Esophagus muscularis mucosa (tissue), 4 donors: ENCODE results near the gene SUPT3H. TPM values are rescaled to one million over a fixed set of nuclear protein-coding genes. Genes with fewer than 3 reads are reported as not detected.
"Not testable (repeated sequence)": the region's sequence is repeated elsewhere in the genome, so short reads cannot be mapped to it uniquely, and the experiment has no call there.

Source experiments
- DNase-seq: peaks from one replicate; pipeline ENCODE4 v3.0.0-alpha.2; 2017; ENCODE audit errors: extremely low spot score
- H3K27ac ChIP-seq, 4 donors: fragments of 200-600 bp; sonication (generic); replicated peaks in 1 of 4; 1 replicate in 3 of 4; 2 replicates in 1 of 4; pipeline ENCODE4 v1.5.1; 2016 to 2019; ENCODE audit warnings: mild to moderate bottlenecking in 1 of 4
- H3K27me3 ChIP-seq, 4 donors: fragments of 200-600 bp; sonication (generic); one replicate each; pipeline versions ENCODE4 v1.5.1 to v1.6.0; 2016 to 2019
- H3K36me3 ChIP-seq, 4 donors: fragments of 200-600 bp; sonication (generic); one replicate each; pipeline ENCODE4 v1.5.1; 2016 to 2019
- H3K4me1 ChIP-seq, 4 donors: fragments of 200-600 bp; sonication (generic); one replicate each; pipeline ENCODE4 v1.5.1; 2016 to 2019
- H3K4me3 ChIP-seq, 4 donors: fragments of 200-600 bp; sonication (generic); 1 replicate in 2 of 4; 2 replicates in 2 of 4; pipeline ENCODE4 v1.5.1; 2016 to 2019; ENCODE audit warnings: mild to moderate bottlenecking in 4 of 4, moderate library complexity in 1 of 4
- H3K9me3 ChIP-seq, 4 donors: fragments of 200-600 bp; sonication (generic); 1 replicate in 3 of 4; 2 replicates in 1 of 4; pipeline ENCODE4 v1.5.1; 2016 to 2019
- EP300 ChIP-seq: sonication (generic); formaldehyde crosslinking; IDR thresholded peaks from one replicate; pipeline ENCODE4 v1.6.1; 2017; ENCODE audit warnings: antibody characterized with exemption
- POLR2A ChIP-seq: fragments of 450-650 bp; IDR thresholded peaks from one replicate; pipeline ENCODE4 v1.6.1; 2017; ENCODE audit warnings: antibody characterized with exemption, moderate library complexity, mild to moderate bottlenecking, low read depth
- POLR2AphosphoS5 ChIP-seq, 2 donors: sonication (generic); formaldehyde crosslinking; IDR thresholded peaks; one replicate each; pipeline ENCODE4 v1.6.1; 2017; ENCODE audit warnings: antibody characterized with exemption in 2 of 2
- WGBS: methylation state at CpG from one replicate; pipeline ENCODE4 v1.1.5; 2018; 5-methylcytosine and 5-hydroxymethylcytosine counted together
- intact Hi-C: fragments of 100-400 bp; cut with DNase I; formaldehyde crosslinking; loops from one replicate; pipeline ENCODE4 v1.15.1; 2023
- total RNA-seq, 4 donors: library from RNA; depleted of rRNA; stranded (reverse); fragments of >200 nt; gene quantifications; one replicate each; pipeline versions ENCODE4 v1.1.0 to v1.2.1, GENCODE V29; 2016
- TF ChIP-seq, protein P1 (sequence below), 3 experiments: fragments of 200-600 bp in 2 of 3; fragments of 450-650 bp in 1 of 3; sonication (generic) in 2 of 3; IDR thresholded peaks; one replicate each; pipeline ENCODE4 v1.5.1; 2017 to 2019; ENCODE audit warnings: antibody characterized with exemption in 3 of 3, mild to moderate bottlenecking in 2 of 3, moderate library complexity in 1 of 3

The SUPT3H gene
- total RNA-seq, 4 donors from 2014 or later = 5.1 to 13.3 (median 9.9) TPM

DNA sequence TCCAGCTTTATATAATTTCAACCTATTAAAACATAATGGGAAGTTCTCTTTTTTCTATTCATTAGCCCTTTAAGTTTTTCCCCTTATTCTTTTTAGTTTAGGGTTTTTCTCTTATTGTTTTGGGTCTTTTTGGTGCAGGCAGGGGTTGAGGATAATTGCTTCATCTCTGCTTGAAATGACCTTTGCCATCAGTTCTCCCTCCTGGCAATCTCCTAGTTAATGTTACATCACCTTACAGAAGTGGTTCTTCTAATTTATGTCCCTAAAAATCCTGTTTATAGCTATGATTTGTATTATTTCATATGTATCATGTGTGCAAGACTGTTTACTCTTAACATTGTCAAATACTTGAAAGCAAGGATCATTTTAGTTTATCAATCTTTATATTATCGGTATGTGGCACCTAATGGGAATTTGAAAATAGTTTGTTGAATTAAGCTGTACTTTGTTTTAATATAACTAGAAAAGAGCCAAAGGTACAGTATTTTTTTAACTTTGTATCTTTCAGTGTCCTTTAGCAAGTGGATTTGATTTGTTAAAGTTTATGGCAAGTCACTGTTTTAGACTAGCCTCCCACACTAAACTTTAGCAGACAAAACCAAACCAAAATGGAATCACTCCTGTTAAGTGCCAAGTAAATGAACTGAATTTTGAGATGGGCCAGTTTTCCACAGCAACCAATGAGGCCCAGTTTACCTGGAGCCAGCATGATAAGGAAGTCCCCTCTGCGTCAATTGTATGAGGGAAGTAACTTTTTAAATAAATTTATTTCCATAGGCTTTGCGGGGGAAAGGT, 76.2 kb downstream of the SUPT3H start:
- H3K9me3 ChIP-seq = no peaks in the 10 kb centered on the region
- no peak for DNase-seq
- TF ChIP-seq POLR2A = no peak
- TF ChIP-seq POLR2AphosphoS5 (IDR thresholded peaks at IDR 0.05) = no peak
- TF ChIP-seq, protein P1, sequence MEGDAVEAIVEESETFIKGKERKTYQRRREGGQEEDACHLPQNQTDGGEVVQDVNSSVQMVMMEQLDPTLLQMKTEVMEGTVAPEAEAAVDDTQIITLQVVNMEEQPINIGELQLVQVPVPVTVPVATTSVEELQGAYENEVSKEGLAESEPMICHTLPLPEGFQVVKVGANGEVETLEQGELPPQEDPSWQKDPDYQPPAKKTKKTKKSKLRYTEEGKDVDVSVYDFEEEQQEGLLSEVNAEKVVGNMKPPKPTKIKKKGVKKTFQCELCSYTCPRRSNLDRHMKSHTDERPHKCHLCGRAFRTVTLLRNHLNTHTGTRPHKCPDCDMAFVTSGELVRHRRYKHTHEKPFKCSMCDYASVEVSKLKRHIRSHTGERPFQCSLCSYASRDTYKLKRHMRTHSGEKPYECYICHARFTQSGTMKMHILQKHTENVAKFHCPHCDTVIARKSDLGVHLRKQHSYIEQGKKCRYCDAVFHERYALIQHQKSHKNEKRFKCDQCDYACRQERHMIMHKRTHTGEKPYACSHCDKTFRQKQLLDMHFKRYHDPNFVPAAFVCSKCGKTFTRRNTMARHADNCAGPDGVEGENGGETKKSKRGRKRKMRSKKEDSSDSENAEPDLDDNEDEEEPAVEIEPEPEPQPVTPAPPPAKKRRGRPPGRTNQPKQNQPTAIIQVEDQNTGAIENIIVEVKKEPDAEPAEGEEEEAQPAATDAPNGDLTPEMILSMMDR (IDR thresholded peaks at IDR 0.05) = no peak
- TF ChIP-seq EP300 = no peak
- WGBS = 67% methylated on average over 3 of the region's 3 CpGs
- no peak overlapping the region for H3K27ac ChIP-seq
- no peaks in the 10 kb centered on the region for H3K36me3 ChIP-seq
- no peaks in the 10 kb centered on the region for H3K27me3 ChIP-seq
- H3K4me1 ChIP-seq = no peaks in the 10 kb centered on the region
- intact Hi-C loops = no loop called here
- H3K4me3 ChIP-seq = no peak overlapping the region

DNA sequence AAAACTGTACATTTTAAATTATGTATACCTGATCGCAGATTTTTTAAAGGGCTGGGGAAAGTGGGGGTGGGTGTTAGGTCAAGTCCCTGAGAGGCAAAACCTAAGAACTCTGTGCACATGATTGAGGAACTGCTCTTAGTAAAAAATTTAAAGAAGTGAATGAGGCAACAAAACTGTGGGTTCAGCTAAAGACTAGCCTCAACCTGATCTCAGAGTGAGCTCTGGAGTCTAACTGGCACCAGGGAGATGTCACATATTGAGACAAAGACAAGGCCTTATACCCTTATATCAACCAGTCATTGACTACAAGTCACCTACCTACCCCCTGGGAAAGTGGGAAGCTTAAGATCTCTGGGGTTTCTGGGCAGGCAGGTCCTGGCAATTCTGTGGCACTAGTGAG, 77.0 kb downstream of the SUPT3H start:
- TF ChIP-seq EP300 (no peak), POLR2A (no peak), POLR2AphosphoS5 (IDR thresholded peaks at IDR 0.05) (no peak)
- TF ChIP-seq, protein P1 (IDR thresholded peaks at IDR 0.05) = no peak
- Histone ChIP-seq H3K4me1 (no peaks in the 10 kb centered on the region), H3K27me3 (no peaks in the 10 kb centered on the region), H3K36me3 (no peaks in the 10 kb centered on the region), H3K4me3 (no peak overlapping the region), H3K9me3 (no peaks in the 10 kb centered on the region), H3K27ac (no peak overlapping the region)
- WGBS = 86% methylated on average over 1 of the region's 1 CpG
- no peak for DNase-seq
- intact Hi-C loops = no loop called here

DNA sequence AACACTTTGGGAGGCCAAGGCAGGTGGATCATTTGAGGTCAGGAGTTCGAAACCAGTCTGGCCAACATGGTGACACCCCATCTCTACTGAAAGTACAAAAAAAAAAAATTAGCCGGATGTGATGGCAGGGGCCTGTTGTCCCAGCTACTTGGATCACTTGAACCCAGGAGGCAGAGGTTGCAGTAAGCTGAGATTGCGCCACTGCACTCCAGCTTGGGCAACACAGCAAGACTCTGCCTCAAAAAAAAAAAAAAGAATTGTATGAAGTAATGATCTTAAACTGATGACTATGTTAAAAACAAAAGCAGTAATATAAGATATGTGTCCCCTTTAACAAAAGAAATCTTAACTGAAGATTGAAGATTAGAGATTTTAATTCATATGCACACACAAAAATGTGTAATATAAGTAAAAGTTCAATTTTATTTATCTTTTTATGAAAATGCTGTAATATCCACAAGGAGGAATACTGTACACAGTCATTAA, 78.6 kb downstream of the SUPT3H start:
- no peak for DNase-seq
- Histone ChIP-seq H3K36me3 (no peaks in the 10 kb centered on the region), H3K27ac (no peak overlapping the region), H3K4me1 (no peaks in the 10 kb centered on the region), H3K27me3 (no peaks in the 10 kb centered on the region), H3K4me3 (no peak overlapping the region), H3K9me3 (no peaks in the 10 kb centered on the region)
- TF ChIP-seq EP300 (no peak), POLR2AphosphoS5 (IDR thresholded peaks at IDR 0.05) (no peak), POLR2A (no peak)
- TF ChIP-seq, protein P1 (IDR thresholded peaks at IDR 0.05) = no peak
- WGBS = 94% methylated on average over 3 of the region's 3 CpGs
- intact Hi-C loops = no loop called here

DNA sequence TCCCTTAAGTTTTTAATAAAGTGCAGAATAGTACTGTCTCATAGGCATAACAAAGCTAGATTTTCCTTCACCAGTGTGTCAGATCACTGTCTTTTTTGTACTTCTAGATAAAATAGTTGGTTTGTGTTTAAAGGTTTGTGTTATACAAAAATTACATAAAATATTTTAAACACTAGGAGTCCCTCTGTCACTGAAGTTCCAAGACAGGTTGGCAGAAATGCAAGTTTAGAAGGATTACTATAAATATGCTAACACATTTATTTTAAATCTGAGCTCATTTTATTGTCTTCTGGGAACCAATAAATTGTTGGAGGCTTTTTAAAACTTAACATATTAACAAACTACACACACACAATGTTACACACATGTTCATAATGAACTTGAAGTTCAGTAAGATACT, 80.4 kb downstream of the SUPT3H start:
- no peaks in the 10 kb centered on the region for H3K36me3 ChIP-seq
- H3K27ac ChIP-seq = no peak overlapping the region
- no peak for TF ChIP-seq POLR2A
- TF ChIP-seq POLR2AphosphoS5 (IDR thresholded peaks at IDR 0.05) = no peak
- TF ChIP-seq, protein P1 (IDR thresholded peaks at IDR 0.05) = no peak
- TF ChIP-seq EP300 = no peak
- H3K9me3 ChIP-seq = no peaks in the 10 kb centered on the region
- no peaks in the 10 kb centered on the region for H3K4me1 ChIP-seq
- H3K4me3 ChIP-seq = no peak overlapping the region
- intact Hi-C loops = no loop called here
- H3K27me3 ChIP-seq = no peaks in the 10 kb centered on the region
- DNase-seq = no peak

DNA sequence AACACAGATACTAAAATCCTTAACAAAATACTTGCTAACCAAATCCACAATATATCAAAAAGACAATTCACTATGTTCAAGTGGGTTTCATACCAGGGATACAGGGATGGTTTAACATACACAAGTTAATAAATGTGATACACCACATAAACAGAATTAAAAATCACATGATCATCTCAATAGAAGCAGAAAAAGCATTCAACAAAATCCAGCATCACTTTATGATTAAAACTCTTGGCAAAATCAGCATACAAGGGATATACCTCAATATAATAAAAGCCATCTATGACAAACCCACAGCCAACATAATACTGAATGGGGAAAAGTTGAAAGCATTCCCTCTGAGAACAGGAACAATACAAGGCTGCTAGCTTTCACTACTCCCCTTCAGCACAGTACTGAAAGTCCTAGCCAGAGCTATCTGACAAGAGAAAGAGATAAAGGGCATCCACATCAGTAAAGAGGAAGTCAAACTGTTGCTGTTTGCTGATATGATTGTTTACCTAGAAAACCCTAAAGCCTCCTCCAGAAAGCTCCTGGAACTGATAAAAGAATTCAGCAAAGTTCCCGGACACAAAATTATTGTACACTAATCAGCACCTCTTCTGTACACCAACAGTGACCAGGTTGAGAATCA, 83.6 kb downstream of the SUPT3H start:
- H3K4me3 ChIP-seq, intact Hi-C loops, H3K9me3 ChIP-seq, H3K4me1 ChIP-seq, H3K27ac ChIP-seq, DNase-seq, H3K36me3 ChIP-seq, H3K27me3 ChIP-seq: not testable (repeated sequence)
- 94% methylated on average over 1 of the region's 1 CpG for WGBS
